ENCODE data around the gene GPR173.

- no peak for TF ChIP-seq POLR2A (IDR thresholded peaks at IDR 0.05)
- TF ChIP-seq, protein P1, sequence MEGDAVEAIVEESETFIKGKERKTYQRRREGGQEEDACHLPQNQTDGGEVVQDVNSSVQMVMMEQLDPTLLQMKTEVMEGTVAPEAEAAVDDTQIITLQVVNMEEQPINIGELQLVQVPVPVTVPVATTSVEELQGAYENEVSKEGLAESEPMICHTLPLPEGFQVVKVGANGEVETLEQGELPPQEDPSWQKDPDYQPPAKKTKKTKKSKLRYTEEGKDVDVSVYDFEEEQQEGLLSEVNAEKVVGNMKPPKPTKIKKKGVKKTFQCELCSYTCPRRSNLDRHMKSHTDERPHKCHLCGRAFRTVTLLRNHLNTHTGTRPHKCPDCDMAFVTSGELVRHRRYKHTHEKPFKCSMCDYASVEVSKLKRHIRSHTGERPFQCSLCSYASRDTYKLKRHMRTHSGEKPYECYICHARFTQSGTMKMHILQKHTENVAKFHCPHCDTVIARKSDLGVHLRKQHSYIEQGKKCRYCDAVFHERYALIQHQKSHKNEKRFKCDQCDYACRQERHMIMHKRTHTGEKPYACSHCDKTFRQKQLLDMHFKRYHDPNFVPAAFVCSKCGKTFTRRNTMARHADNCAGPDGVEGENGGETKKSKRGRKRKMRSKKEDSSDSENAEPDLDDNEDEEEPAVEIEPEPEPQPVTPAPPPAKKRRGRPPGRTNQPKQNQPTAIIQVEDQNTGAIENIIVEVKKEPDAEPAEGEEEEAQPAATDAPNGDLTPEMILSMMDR (IDR thresholded peaks at IDR 0.05), result no peak
- no peak for TF ChIP-seq POLR2AphosphoS5 (IDR thresholded peaks at IDR 0.05)
These were observed 66.4 kb downstream of the GPR173 start for GRCh38 chrX:53114864-53115549.
